Coronary artery (tissue), 2 donors: ENCODE measurements around the gene CD2.
"Not testable (repeated sequence)": the region's sequence is repeated elsewhere in the genome, so short reads cannot be mapped to it uniquely, and the experiment has no call there.

Experiments
- DNase-seq: peaks from one replicate; pipeline ENCODE4 v3.0.0-alpha.2; 2017; ENCODE audit warnings: low spot score
- H3K27ac ChIP-seq, 2 donors: fragments of 200-600 bp; sonication (generic); one replicate each; pipeline ENCODE4 v1.5.1; 2016 to 2019
- H3K4me3 ChIP-seq: fragments of 200-600 bp; sonication (generic); 2 replicates; pipeline ENCODE4 v1.5.1; 2016; ENCODE audit warnings: mild to moderate bottlenecking, moderate library complexity
- TF ChIP-seq, protein P1 (sequence below): fragments of 200-600 bp; sonication (generic); IDR thresholded peaks from one replicate; pipeline ENCODE4 v1.5.1; 2019; ENCODE audit warnings: antibody characterized with exemption

Gene CD2

GRCh38 chr1:116751621-116752020 is 2.6 kb upstream of the CD2 start:
- no peak for DNase-seq
- no peak overlapping the region for H3K27ac ChIP-seq
- H3K4me3 ChIP-seq = no peak overlapping the region
- TF ChIP-seq, protein P1, sequence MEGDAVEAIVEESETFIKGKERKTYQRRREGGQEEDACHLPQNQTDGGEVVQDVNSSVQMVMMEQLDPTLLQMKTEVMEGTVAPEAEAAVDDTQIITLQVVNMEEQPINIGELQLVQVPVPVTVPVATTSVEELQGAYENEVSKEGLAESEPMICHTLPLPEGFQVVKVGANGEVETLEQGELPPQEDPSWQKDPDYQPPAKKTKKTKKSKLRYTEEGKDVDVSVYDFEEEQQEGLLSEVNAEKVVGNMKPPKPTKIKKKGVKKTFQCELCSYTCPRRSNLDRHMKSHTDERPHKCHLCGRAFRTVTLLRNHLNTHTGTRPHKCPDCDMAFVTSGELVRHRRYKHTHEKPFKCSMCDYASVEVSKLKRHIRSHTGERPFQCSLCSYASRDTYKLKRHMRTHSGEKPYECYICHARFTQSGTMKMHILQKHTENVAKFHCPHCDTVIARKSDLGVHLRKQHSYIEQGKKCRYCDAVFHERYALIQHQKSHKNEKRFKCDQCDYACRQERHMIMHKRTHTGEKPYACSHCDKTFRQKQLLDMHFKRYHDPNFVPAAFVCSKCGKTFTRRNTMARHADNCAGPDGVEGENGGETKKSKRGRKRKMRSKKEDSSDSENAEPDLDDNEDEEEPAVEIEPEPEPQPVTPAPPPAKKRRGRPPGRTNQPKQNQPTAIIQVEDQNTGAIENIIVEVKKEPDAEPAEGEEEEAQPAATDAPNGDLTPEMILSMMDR = no peak

- Histone ChIP-seq H3K27ac (no peak overlapping the region), H3K4me3 (no peak overlapping the region)
- DNase-seq = no peak
- TF ChIP-seq, protein P1 = no peak
Measured at GRCh38 chr1:116753312-116753711, 918 bp upstream of the CD2 start.

- TF ChIP-seq, protein P1 = no peak
- Histone ChIP-seq H3K4me3 (no peak overlapping the region), H3K27ac (no peak overlapping the region)
- DNase-seq = no peak
Measured at GRCh38 chr1:116755066-116755465, 836 bp downstream of the CD2 start.

DNA sequence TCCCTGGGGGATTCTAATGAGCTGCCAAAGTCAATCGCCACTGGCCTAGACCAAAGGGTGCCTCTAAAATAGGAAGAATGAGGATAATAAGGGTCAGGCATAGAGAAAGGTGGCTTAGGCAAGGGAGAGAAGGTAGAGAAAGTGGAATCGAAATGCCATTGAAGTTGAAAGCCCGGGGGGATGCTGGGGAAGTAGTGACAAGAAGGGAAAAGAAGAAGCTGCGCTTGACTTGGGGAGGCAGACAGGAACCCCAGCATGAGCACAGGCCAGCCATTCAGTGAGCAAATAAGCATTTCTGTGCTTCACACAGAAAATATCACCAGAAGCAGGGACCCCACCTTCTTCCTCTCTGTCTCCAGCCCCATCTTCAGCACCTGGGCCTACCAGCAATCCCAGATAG is 1.5 kb downstream of the CD2 start:
- no peak overlapping the region for H3K27ac ChIP-seq
- no peak for DNase-seq
- TF ChIP-seq, protein P1 = no peak
- H3K4me3 ChIP-seq = no peak overlapping the region

- H3K27ac ChIP-seq = not testable (repeated sequence)
Measured at GRCh38 chr1:116756092-116756491, 1.9 kb downstream of the CD2 start.

GRCh38 chr1:116758456-116758815 is 4.2 kb downstream of the CD2 start:
- not testable (repeated sequence) for H3K4me3 ChIP-seq, DNase-seq, H3K27ac ChIP-seq

More at GRCh38 chr1:116756092-116756491, 1.9 kb downstream of the CD2 start:
- H3K4me3 ChIP-seq, DNase-seq: not testable (repeated sequence)

DNA sequence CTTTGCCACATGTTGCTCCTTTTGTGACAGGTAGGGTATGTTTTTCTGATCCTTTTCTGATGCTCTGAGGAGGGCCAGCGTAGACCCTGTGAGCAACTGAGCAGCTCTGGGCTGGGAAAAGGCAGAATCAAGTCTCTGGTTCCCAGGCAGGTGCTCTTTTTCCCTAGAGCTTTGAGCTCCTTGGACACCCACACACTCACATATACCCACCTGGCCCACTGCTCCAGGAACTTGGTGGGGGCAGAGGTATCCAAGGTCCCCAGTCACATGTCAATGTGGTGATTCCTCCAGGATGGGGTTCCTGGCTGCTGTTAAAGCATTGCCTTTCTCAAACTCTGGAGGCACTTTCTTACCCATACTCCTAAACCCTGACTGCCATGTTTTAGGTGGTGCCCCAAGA is 5.4 kb downstream of the CD2 start:
- no peak for DNase-seq
- Histone ChIP-seq H3K4me3 (no peak overlapping the region), H3K27ac (no peak overlapping the region)
- TF ChIP-seq, protein P1 = no peak

- DNase-seq = no peak
- TF ChIP-seq, protein P1 = no peak
- Histone ChIP-seq H3K27ac (no peak overlapping the region), H3K4me3 (no peak overlapping the region)
Measured at GRCh38 chr1:116760487-116760886, 6.3 kb downstream of the CD2 start.
